HepG2 (cell line): ENCODE measurements around the gene MTM1. TPM values are rescaled to one million over a fixed set of nuclear protein-coding genes. Genes with fewer than 3 reads are reported as not detected.

Experiments
- ATAC-seq: fragments of 200-7000 bp; cut with Tn5 transposase; 3 replicates; pipeline ENCODE4 v1.9.1; 2020; ENCODE audit warnings: mild to moderate bottlenecking, moderate library complexity
- BruUV-seq: library from RNA; stranded (reverse); fragments of 400-500 nt; replicated peaks from 2 replicates; lab custom pipeline; 2021; lab: Mats Ljungman, UMichigan
- CTCF ChIA-PET: fragments of 300-600 bp; formaldehyde crosslinking; extraction: SDS; loops from one replicate; lab custom pipeline; 2021; ENCODE audit warnings: low total read pairs, inconsistent platforms, low intra/inter-chr PET ratio; lab: Yijun Ruan, JAX
- POLR2A ChIA-PET: fragments of 350-600 bp; sonication (Branson Sonifier 250); formaldehyde crosslinking; loops from one replicate; lab custom pipeline; 2020; ENCODE audit warnings: antibody characterized with exemption, inconsistent platforms; lab: Yijun Ruan, JAX
- DNase-seq: peaks from one replicate; pipeline ENCODE4 v3.0.0-alpha.2; 2015; ENCODE audit warnings: low spot score
- FAIRE-seq: peaks from 3 replicates; lab custom pipeline; 2011; peaks lifted over from hg19 to GRCh38; lab: Jason Lieb, UNC
- H2AFZ ChIP-seq: one replicate; pipeline ENCODE4 v1.6.1; 2011; ENCODE audit warnings: low read length, inconsistent platforms
- H3K27ac ChIP-seq: fragments of 300-600 bp; 3 replicates; pipeline ENCODE4 v1.8.0; 2011; ENCODE audit warnings: mixed run types, mild to moderate bottlenecking, mixed read lengths, low read length, inconsistent platforms; ENCODE audit not compliant: insufficient read depth; ENCODE audit errors: extremely low read length
- H3K27me3 ChIP-seq, 2 experiments: fragments of 200-600 bp in 1 of 2; 2 replicates in 1 of 2; 3 replicates in 1 of 2; pipeline versions ENCODE4 v1.6.0 to v1.8.0; 2011; ENCODE audit warnings: low read length in 2 of 2, mild to moderate bottlenecking in 2 of 2, moderate library complexity in 2 of 2, inconsistent platforms in 1 of 2; ENCODE audit not compliant: insufficient read depth in 2 of 2, control insufficient read depth in 1 of 2
- H3K36me3 ChIP-seq, 2 experiments: fragments of 200-600 bp in 1 of 2; replicated peaks in 1 of 2; 2 replicates in 1 of 2; 3 replicates in 1 of 2; pipeline versions ENCODE4 v1.5.1 to v1.8.0; 2011; ENCODE audit warnings: low read length in 2 of 2, inconsistent platforms in 1 of 2; ENCODE audit not compliant: insufficient read depth in 2 of 2, control insufficient read depth in 1 of 2
- H3K4me1 ChIP-seq: 2 replicates; pipeline ENCODE4 v1.5.1; 2012; ENCODE audit warnings: low read length, inconsistent platforms; ENCODE audit not compliant: insufficient read depth
- H3K4me2 ChIP-seq: 2 replicates; pipeline ENCODE4 v1.6.0; 2011; ENCODE audit warnings: low read depth, low read length, inconsistent platforms
- H3K4me3 ChIP-seq, 3 experiments: fragments of 200-600 bp in 1 of 3; sonication (generic), shearing (Covaris generic) in 1 of 3; replicated peaks in 1 of 3; 2 replicates each; pipeline ENCODE4 v1.5.1; 2011 to 2016; ENCODE audit warnings: low read length in 3 of 3, inconsistent platforms in 2 of 3, low read depth in 2 of 3, mild to moderate bottlenecking in 2 of 3, control low read depth in 1 of 3, mixed read lengths in 1 of 3; ENCODE audit not compliant: insufficient read depth in 1 of 3
- H3K79me2 ChIP-seq: one replicate; pipeline ENCODE4 v1.6.1; 2011; ENCODE audit warnings: low read length, inconsistent platforms; ENCODE audit not compliant: insufficient read depth
- H3K9ac ChIP-seq: 2 replicates; pipeline ENCODE4 v1.6.0; 2011; ENCODE audit warnings: mild to moderate bottlenecking, low read depth, low read length, inconsistent platforms; ENCODE audit not compliant: insufficient read depth
- H3K9me3 ChIP-seq: 2 replicates; pipeline ENCODE4 v1.5.1; 2012; ENCODE audit warnings: mild to moderate bottlenecking, low read length
- H4K20me1 ChIP-seq: 2 replicates; pipeline ENCODE4 v1.6.0; 2011; ENCODE audit warnings: inconsistent platforms, mild to moderate bottlenecking, low read length, moderate library complexity; ENCODE audit not compliant: insufficient read depth
- AGO2 ChIP-seq: fragments of 200-400 bp; formaldehyde crosslinking; optimal IDR thresholded peaks from 2 replicates; pipeline ENCODE3; 2017; ENCODE audit warnings: mild to moderate bottlenecking, low read depth, low read length, moderate library complexity
- BRD4 ChIP-seq: sonication (generic); formaldehyde crosslinking; IDR thresholded peaks from 2 replicates; pipeline ENCODE4 v1.4.0; 2020; ENCODE audit warnings: missing genetic modification reagents
- MATR3 ChIP-seq: sonication (generic); formaldehyde crosslinking; IDR thresholded peaks from 2 replicates; pipeline ENCODE4 v1.4.0; 2020; ENCODE audit warnings: missing genetic modification reagents
- NR2C2 ChIP-seq: sonication (generic); formaldehyde crosslinking; IDR thresholded peaks from 2 replicates; pipeline ENCODE4 v1.4.0; 2020; ENCODE audit warnings: missing genetic modification reagents, mild to moderate bottlenecking, moderate library complexity, borderline replicate concordance
- PHF8 ChIP-seq: sonication (generic); formaldehyde crosslinking; IDR thresholded peaks from 2 replicates; pipeline ENCODE4 v1.5.0; 2020; ENCODE audit warnings: missing genetic modification reagents
- RBFOX2 ChIP-seq: fragments of 200-400 bp; formaldehyde crosslinking; IDR thresholded peaks from 2 replicates; pipeline ENCODE4 v1.6.1; 2017; ENCODE audit warnings: low read depth, mild to moderate bottlenecking, low read length
- SAP130 ChIP-seq: IDR thresholded peaks from 2 replicates; pipeline ENCODE4 v1.6.1; 2016; ENCODE audit warnings: low read depth
- YY1 ChIP-seq: IDR thresholded peaks from 2 replicates; pipeline ENCODE4 v1.6.1; 2011; ENCODE audit warnings: low read length, low read depth, moderate library complexity, mild to moderate bottlenecking; ENCODE audit not compliant: insufficient read depth, insufficient replicate concordance
- ZNF143 ChIP-seq: sonication (generic); formaldehyde crosslinking; IDR thresholded peaks from 2 replicates; pipeline ENCODE4 v1.4.0; 2020; ENCODE audit warnings: missing genetic modification reagents
- WGBS: methylation state at CpG from one replicate; pipeline ENCODE4 v1.1.6; 2017; ENCODE audit warnings: low lambda C conversion rate; 5-methylcytosine and 5-hydroxymethylcytosine counted together
- in situ Hi-C: cut with HindIII; loops from 2 replicates; pipeline ENCODE4 v1.10.0; 2017; ENCODE audit warnings: low pct_unique_long_range_greater_than_20kb; ENCODE audit not compliant: extremely low pct_ligation_motif_present
- intact Hi-C: fragments of 100-400 bp; cut with micrococcal nuclease; formaldehyde crosslinking; loops from one replicate; pipeline ENCODE4 v1.10.0; 2022; ENCODE audit not compliant: unreplicated experiment
- polyA plus RNA-seq, 8 experiments: library from polyadenylated mRNA; depleted of rRNA in 3 of 8; stranded (reverse) in 7 of 8; unstranded in 1 of 8; fragments of >200 nt; fragmentation: Illumina TruSeq in 4 of 8; extraction: Trizol in 4 of 8; gene quantifications; 2 replicates each; pipeline versions ENCODE4 v1.2.1 to v1.2.3, GENCODE V29; 2011 to 2016; ENCODE audit warnings: low read depth in 4 of 8, missing spikeins in 1 of 8, mixed read lengths in 1 of 8; ENCODE audit not compliant: insufficient read depth in 1 of 8
- total RNA-seq, 5 experiments: library from RNA; depleted of rRNA; stranded (reverse); fragments of >200 nt; fragmentation: Illumina TruSeq; extraction: Trizol; gene quantifications; 2 replicates each; pipeline ENCODE4 v1.2.3, GENCODE V29; 2016; ENCODE audit warnings: low read depth in 1 of 5
- TF ChIP-seq, protein P1 (sequence below): sonication (generic); IDR thresholded peaks from 2 replicates; pipeline ENCODE4 v1.6.1; 2016; ENCODE audit warnings: low read depth, borderline replicate concordance
- TF ChIP-seq, protein P2 (sequence below): sonication (generic); formaldehyde crosslinking; IDR thresholded peaks from 2 replicates; pipeline ENCODE4 v1.4.0; 2020; ENCODE audit warnings: missing genetic modification reagents
- TF ChIP-seq, protein P3 (sequence below): sonication (generic); formaldehyde crosslinking; IDR thresholded peaks from 2 replicates; pipeline ENCODE4 v1.4.0; 2020; ENCODE audit warnings: missing genetic modification reagents
- TF ChIP-seq, protein P4 (sequence below): sonication (generic); formaldehyde crosslinking; IDR thresholded peaks from 2 replicates; pipeline ENCODE4 v1.4.0; 2020; ENCODE audit warnings: missing genetic modification reagents

Gene MTM1
- total and polyA plus RNA-seq, 2 of the 13 experiments (the other 11 are each of a cell fraction or from before 2014, with no cell fraction given) = 12.0 to 15.2 TPM

DNA sequence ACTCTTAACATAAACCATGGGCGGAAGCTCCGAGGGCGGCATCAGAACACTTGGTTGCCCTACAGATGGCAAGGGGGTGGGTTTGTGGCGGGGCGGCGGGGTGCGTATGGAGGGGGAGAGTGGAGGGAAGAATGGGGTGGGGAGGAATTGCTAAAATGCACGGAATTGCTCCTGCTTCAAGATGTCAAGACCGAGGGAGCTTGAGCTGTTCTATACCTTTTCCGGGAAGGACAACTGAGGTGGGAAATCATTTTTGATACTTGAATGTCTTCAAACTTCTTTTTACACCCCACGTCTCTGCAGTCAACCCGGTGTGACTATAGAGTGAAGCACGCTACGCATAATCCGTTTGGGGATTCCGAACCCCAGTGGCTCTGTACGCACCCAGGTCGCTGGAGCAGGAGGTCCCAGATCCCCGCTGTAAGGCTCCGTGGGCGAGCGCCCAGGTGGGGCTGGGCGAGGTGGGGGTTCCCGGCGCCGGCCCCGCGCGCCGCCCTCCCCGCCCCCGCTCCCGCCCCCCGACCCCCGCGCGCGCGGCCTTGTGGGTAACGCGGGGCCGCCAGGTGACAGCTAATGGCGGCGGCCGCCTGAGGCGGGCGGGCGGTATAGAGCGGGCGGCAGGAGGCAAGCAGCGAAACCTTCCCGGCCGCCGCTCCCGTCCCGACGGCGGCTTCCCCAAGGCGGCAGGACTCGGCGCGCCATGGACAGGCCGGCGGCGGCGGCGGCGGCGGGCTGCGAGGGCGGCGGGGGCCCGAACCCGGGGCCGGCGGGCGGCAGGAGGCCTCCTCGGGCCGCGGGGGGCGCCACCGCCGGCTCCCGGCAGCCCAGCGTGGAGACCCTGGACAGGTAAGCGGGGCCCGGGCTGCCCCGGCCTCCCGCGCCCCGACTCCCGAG lies 124.7 kb downstream of the MTM1 start, which contains the start of gene MTMR1:
MTMR1 (plus strand) TSS at position 566 of the 894 bp plus-strand sequence; CDS start at position 701, 135 bp downstream.
- intact Hi-C loops = no loop called here
- H3K79me2 ChIP-seq = no peaks in the 10 kb centered on the region
- peaks cover 19% of the 10 kb centered on the region for H3K4me1 ChIP-seq
- FAIRE-seq = no peak
- no TSS peak for BruUV-seq
- ATAC-seq = peak; percentile 56
- H2AFZ ChIP-seq = peak within 1 kb of the TSS; percentile 72
- ChIA-PET POLR2A (interaction anchor here (1.5 to 2.1 kb wide), 2 partner anchors 125 to 754 kb away, joined by 3 to 9 read pairs; partner anchors contain the start of gene EOLA2), CTCF (no interaction called here)
- peak within 1 kb of the TSS; percentile 64 for H3K9ac ChIP-seq
- peak within 1 kb of the TSS; percentile 55 to 70 (median 69) for H3K4me3 ChIP-seq
- no peaks in the 10 kb centered on the region for H4K20me1 ChIP-seq
- peak within 1 kb of the TSS; percentile 74 for H3K4me2 ChIP-seq
- DNase-seq = no peak
- peak within 1 kb of the TSS; percentile 48 for H3K27ac ChIP-seq
- in situ Hi-C loops = loop anchor here (25.0 kb wide), 1 partner anchor 731 kb away; no protein-coding TSS in a partner anchor
- no peaks in the 10 kb centered on the region for H3K9me3 ChIP-seq
- no peaks in the 10 kb centered on the region for H3K27me3 ChIP-seq
- no CpG with 5 or more reads among the region's 92 CpGs for WGBS
- 0 out of 5 replicates have a peak, but pooled peaks cover 0 to 3% of the 10 kb centered on the region in 2 experiments for H3K36me3 ChIP-seq
- TF ChIP-seq AGO2 = no peak
- TF ChIP-seq RBFOX2 = peak; percentile 55
- TF ChIP-seq YY1 = peak; percentile 88
- TF ChIP-seq ZNF143 (CRISPR knock-in tag) = peak; percentile 72
- TF ChIP-seq PHF8 (CRISPR knock-in tag) = peak; percentile 55; the same call in 1 of the 2 replicates
- TF ChIP-seq SAP130 (CRISPR knock-in tag) = 0 out of 2 replicates have a peak, but pooled peaks have one; percentile 32
- TF ChIP-seq, protein P1, sequence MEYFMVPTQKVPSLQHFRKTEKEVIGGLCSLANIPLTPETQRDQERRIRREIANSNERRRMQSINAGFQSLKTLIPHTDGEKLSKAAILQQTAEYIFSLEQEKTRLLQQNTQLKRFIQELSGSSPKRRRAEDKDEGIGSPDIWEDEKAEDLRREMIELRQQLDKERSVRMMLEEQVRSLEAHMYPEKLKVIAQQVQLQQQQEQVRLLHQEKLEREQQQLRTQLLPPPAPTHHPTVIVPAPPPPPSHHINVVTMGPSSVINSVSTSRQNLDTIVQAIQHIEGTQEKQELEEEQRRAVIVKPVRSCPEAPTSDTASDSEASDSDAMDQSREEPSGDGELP = 0 out of 2 replicates have a peak, but pooled peaks have one; percentile 10
- TF ChIP-seq, protein P2, sequence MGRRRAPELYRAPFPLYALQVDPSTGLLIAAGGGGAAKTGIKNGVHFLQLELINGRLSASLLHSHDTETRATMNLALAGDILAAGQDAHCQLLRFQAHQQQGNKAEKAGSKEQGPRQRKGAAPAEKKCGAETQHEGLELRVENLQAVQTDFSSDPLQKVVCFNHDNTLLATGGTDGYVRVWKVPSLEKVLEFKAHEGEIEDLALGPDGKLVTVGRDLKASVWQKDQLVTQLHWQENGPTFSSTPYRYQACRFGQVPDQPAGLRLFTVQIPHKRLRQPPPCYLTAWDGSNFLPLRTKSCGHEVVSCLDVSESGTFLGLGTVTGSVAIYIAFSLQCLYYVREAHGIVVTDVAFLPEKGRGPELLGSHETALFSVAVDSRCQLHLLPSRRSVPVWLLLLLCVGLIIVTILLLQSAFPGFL (CRISPR knock-in tag) = no peak
- TF ChIP-seq, protein P3, sequence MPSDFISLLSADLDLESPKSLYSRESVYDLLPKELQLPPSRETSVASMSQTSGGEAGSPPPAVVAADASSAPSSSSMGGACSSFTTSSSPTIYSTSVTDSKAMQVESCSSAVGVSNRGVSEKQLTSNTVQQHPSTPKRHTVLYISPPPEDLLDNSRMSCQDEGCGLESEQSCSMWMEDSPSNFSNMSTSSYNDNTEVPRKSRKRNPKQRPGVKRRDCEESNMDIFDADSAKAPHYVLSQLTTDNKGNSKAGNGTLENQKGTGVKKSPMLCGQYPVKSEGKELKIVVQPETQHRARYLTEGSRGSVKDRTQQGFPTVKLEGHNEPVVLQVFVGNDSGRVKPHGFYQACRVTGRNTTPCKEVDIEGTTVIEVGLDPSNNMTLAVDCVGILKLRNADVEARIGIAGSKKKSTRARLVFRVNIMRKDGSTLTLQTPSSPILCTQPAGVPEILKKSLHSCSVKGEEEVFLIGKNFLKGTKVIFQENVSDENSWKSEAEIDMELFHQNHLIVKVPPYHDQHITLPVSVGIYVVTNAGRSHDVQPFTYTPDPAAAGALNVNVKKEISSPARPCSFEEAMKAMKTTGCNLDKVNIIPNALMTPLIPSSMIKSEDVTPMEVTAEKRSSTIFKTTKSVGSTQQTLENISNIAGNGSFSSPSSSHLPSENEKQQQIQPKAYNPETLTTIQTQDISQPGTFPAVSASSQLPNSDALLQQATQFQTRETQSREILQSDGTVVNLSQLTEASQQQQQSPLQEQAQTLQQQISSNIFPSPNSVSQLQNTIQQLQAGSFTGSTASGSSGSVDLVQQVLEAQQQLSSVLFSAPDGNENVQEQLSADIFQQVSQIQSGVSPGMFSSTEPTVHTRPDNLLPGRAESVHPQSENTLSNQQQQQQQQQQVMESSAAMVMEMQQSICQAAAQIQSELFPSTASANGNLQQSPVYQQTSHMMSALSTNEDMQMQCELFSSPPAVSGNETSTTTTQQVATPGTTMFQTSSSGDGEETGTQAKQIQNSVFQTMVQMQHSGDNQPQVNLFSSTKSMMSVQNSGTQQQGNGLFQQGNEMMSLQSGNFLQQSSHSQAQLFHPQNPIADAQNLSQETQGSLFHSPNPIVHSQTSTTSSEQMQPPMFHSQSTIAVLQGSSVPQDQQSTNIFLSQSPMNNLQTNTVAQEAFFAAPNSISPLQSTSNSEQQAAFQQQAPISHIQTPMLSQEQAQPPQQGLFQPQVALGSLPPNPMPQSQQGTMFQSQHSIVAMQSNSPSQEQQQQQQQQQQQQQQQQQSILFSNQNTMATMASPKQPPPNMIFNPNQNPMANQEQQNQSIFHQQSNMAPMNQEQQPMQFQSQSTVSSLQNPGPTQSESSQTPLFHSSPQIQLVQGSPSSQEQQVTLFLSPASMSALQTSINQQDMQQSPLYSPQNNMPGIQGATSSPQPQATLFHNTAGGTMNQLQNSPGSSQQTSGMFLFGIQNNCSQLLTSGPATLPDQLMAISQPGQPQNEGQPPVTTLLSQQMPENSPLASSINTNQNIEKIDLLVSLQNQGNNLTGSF (CRISPR knock-in tag) = no peak
- no peak for TF ChIP-seq BRD4
- TF ChIP-seq MATR3 (CRISPR knock-in tag) = no peak
- TF ChIP-seq NR2C2 (CRISPR knock-in tag) = peak; percentile 38; the same call in 1 of the 2 replicates
- TF ChIP-seq, protein P4, sequence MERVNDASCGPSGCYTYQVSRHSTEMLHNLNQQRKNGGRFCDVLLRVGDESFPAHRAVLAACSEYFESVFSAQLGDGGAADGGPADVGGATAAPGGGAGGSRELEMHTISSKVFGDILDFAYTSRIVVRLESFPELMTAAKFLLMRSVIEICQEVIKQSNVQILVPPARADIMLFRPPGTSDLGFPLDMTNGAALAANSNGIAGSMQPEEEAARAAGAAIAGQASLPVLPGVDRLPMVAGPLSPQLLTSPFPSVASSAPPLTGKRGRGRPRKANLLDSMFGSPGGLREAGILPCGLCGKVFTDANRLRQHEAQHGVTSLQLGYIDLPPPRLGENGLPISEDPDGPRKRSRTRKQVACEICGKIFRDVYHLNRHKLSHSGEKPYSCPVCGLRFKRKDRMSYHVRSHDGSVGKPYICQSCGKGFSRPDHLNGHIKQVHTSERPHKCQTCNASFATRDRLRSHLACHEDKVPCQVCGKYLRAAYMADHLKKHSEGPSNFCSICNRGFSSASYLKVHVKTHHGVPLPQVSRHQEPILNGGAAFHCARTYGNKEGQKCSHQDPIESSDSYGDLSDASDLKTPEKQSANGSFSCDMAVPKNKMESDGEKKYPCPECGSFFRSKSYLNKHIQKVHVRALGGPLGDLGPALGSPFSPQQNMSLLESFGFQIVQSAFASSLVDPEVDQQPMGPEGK = peak; percentile 58
